ENCODE measurements around the gene VPS54. TPM values are rescaled to one million over a fixed set of nuclear protein-coding genes. Genes with fewer than 3 reads are reported as not detected.

The VPS54 gene
- total RNA-seq, 1 experiment from 2014 or later = 12.4 TPM

DNA sequence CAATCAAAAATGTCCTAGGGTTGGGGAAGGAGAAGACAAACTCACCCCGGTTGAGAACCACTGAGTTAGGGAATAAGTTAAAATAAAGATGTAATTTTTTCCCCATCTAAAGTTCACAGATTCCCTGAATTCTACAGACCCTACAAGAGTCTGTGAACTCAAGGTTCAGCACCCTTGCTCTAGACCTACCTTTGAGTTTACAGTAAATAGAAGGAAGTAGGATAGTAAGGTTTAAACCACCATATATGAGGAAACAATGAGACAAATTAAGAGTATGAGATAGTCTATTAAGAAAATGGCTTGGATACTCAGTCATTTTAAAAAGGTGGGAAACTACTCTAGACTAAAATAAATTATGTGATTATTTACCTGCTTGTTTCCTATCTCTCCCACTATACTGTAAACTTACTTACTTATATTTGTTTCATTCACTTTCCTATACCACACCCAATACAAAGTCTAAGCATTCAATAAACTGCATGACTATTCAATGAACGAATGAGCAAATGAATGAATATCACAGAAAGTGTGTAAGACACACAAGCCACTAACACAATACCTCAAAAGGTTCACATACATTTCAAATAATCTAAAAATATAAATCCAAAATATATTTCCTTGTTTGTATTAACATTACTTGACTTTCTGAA lies 13.4 kb downstream of the VPS54 start:
- no peak overlapping the region for H3K9ac ChIP-seq (ENCODE audit: low read length)
- no TSS peak for BruUV-seq (replicated peaks)
- TF ChIP-seq SIN3A (IDR thresholded peaks at IDR 0.05; ENCODE audit: low read depth) (no peak), JUND (IDR thresholded peaks at IDR 0.05) (no peak), EZH2 (IDR thresholded peaks at IDR 0.05) (no peak), POLR2A (IDR thresholded peaks at IDR 0.05; ENCODE audit: borderline replicate concordance, extremely low read depth, insufficient read depth, insufficient read length) (no peak), TCF7L2 (IDR thresholded peaks at IDR 0.05; ENCODE audit: borderline replicate concordance, extremely low read depth, insufficient read depth, insufficient read length) (no peak), CBX3 (IDR thresholded peaks at IDR 0.05; ENCODE audit: low read depth) (no peak), EZH2phosphoT487 (IDR thresholded peaks at IDR 0.05; ENCODE audit: borderline replicate concordance) (no peak), ZFX (IDR thresholded peaks at IDR 0.05) (no peak), FOSL1 (IDR thresholded peaks at IDR 0.05; ENCODE audit: low read depth) (no peak), SRF (IDR thresholded peaks at IDR 0.05; ENCODE audit: low read depth) (no peak), ELF1 (IDR thresholded peaks at IDR 0.05; ENCODE audit: borderline replicate concordance, low read depth) (no peak), CEBPB (IDR thresholded peaks at IDR 0.05; ENCODE audit: low read depth) (no peak), SP1 (IDR thresholded peaks at IDR 0.05; ENCODE audit: low read depth) (no peak), RAD21 (IDR thresholded peaks at IDR 0.05; ENCODE audit: low read depth) (no peak), POLR2AphosphoS5 (IDR thresholded peaks at IDR 0.05; ENCODE audit: low read depth, low read length) (no peak)
- TF ChIP-seq, protein P1, sequence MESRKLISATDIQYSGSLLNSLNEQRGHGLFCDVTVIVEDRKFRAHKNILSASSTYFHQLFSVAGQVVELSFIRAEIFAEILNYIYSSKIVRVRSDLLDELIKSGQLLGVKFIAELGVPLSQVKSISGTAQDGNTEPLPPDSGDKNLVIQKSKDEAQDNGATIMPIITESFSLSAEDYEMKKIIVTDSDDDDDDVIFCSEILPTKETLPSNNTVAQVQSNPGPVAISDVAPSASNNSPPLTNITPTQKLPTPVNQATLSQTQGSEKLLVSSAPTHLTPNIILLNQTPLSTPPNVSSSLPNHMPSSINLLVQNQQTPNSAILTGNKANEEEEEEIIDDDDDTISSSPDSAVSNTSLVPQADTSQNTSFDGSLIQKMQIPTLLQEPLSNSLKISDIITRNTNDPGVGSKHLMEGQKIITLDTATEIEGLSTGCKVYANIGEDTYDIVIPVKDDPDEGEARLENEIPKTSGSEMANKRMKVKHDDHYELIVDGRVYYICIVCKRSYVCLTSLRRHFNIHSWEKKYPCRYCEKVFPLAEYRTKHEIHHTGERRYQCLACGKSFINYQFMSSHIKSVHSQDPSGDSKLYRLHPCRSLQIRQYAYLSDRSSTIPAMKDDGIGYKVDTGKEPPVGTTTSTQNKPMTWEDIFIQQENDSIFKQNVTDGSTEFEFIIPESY (IDR thresholded peaks at IDR 0.05; ENCODE audit: extremely low read depth, insufficient replicate concordance, low read length) = no peak
- TF ChIP-seq, protein P2, sequence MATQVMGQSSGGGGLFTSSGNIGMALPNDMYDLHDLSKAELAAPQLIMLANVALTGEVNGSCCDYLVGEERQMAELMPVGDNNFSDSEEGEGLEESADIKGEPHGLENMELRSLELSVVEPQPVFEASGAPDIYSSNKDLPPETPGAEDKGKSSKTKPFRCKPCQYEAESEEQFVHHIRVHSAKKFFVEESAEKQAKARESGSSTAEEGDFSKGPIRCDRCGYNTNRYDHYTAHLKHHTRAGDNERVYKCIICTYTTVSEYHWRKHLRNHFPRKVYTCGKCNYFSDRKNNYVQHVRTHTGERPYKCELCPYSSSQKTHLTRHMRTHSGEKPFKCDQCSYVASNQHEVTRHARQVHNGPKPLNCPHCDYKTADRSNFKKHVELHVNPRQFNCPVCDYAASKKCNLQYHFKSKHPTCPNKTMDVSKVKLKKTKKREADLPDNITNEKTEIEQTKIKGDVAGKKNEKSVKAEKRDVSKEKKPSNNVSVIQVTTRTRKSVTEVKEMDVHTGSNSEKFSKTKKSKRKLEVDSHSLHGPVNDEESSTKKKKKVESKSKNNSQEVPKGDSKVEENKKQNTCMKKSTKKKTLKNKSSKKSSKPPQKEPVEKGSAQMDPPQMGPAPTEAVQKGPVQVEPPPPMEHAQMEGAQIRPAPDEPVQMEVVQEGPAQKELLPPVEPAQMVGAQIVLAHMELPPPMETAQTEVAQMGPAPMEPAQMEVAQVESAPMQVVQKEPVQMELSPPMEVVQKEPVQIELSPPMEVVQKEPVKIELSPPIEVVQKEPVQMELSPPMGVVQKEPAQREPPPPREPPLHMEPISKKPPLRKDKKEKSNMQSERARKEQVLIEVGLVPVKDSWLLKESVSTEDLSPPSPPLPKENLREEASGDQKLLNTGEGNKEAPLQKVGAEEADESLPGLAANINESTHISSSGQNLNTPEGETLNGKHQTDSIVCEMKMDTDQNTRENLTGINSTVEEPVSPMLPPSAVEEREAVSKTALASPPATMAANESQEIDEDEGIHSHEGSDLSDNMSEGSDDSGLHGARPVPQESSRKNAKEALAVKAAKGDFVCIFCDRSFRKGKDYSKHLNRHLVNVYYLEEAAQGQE (IDR thresholded peaks at IDR 0.05; ENCODE audit: low read depth) = no peak
- TF ChIP-seq, protein P3, sequence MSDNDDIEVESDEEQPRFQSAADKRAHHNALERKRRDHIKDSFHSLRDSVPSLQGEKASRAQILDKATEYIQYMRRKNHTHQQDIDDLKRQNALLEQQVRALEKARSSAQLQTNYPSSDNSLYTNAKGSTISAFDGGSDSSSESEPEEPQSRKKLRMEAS (IDR thresholded peaks at IDR 0.05) = no peak
- TF ChIP-seq, protein P4, sequence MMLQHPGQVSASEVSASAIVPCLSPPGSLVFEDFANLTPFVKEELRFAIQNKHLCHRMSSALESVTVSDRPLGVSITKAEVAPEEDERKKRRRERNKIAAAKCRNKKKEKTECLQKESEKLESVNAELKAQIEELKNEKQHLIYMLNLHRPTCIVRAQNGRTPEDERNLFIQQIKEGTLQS (IDR thresholded peaks at IDR 0.05) = no peak
- TF ChIP-seq, protein P5, sequence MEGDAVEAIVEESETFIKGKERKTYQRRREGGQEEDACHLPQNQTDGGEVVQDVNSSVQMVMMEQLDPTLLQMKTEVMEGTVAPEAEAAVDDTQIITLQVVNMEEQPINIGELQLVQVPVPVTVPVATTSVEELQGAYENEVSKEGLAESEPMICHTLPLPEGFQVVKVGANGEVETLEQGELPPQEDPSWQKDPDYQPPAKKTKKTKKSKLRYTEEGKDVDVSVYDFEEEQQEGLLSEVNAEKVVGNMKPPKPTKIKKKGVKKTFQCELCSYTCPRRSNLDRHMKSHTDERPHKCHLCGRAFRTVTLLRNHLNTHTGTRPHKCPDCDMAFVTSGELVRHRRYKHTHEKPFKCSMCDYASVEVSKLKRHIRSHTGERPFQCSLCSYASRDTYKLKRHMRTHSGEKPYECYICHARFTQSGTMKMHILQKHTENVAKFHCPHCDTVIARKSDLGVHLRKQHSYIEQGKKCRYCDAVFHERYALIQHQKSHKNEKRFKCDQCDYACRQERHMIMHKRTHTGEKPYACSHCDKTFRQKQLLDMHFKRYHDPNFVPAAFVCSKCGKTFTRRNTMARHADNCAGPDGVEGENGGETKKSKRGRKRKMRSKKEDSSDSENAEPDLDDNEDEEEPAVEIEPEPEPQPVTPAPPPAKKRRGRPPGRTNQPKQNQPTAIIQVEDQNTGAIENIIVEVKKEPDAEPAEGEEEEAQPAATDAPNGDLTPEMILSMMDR (IDR thresholded peaks at IDR 0.05 in 2 of 3, conservative IDR thresholded peaks at IDR 0.05 in 1 of 3; ENCODE audit: borderline replicate concordance in 1 of 3, insufficient read depth in 1 of 3, low read depth in 2 of 3, low read length in 2 of 3) = no peak
- peaks cover 14% of the 10 kb centered on the region for H3K79me2 ChIP-seq (ENCODE audit: insufficient read depth, low read length)
- no peak overlapping the region for H2AFZ ChIP-seq (ENCODE audit: low read depth, low read length, poor library complexity, severe bottlenecking)
- H3K36me3 ChIP-seq (ENCODE audit: control insufficient read depth in 1 of 2, insufficient read depth in 2 of 2, low read length in 2 of 2) = no peaks in the 10 kb centered on the region
- no peaks in the 10 kb centered on the region for H4K20me1 ChIP-seq (ENCODE audit: insufficient read depth)
- ChIA-PET CTCF (no interaction called here), POLR2A (no interaction called here), RAD21 (ENCODE audit: low non-redundant PET in 1 of 2, low total read pairs in 2 of 2, uncharacterized antibody in 2 of 2, unreplicated experiment in 2 of 2) (interaction anchor here in 1 of 2 experiments (0.7 kb wide), 1 partner anchor 814 kb away, joined by 4 read pairs; no protein-coding TSS in a partner anchor)
- no peaks in the 10 kb centered on the region for H3K9me3 ChIP-seq (ENCODE audit: control insufficient read depth in 1 of 2, insufficient read depth in 1 of 2, low read depth in 1 of 2, low read length in 2 of 2)
- no peaks in the 10 kb centered on the region for H3K9me2 ChIP-seq (ENCODE audit: insufficient read depth)
- no peak overlapping the region for H3K4me3 ChIP-seq (replicated peaks in 1 of 2; ENCODE audit: low read depth in 1 of 2, low read length in 2 of 2)
- H3K4me1 ChIP-seq (ENCODE audit: control insufficient read depth in 1 of 2, insufficient read depth in 2 of 2, low read length in 2 of 2) = no peaks in the 10 kb centered on the region
- DNase-seq (ENCODE audit: low read depth, low spot score) (no peak), ATAC-seq (no peak)
- no peak overlapping the region for H3K27ac ChIP-seq (ENCODE audit: low read depth, low read length)
- intact Hi-C loops (cut with micrococcal nuclease) = no loop called here
- no peak overlapping the region for H3K4me2 ChIP-seq (ENCODE audit: low read length)
- H3K27me3 ChIP-seq (ENCODE audit: insufficient read depth, low read length) = no peaks in the 10 kb centered on the region
